GM18511 (cell line): ENCODE results near the gene POLN.

Experiments used
- ATAC-seq: cut with Tn5 transposase; IDR thresholded peaks from one replicate; pipeline ENCODE4 v1.9.1; 2021; ENCODE audit warnings: mild to moderate bottlenecking, moderate library complexity; ENCODE audit not compliant: unreplicated experiment

The POLN gene

GRCh38 chr4:2062168-2062807 is 179.6 kb downstream of the POLN start:
- ATAC-seq: no peak

- ATAC-seq: no peak
These were observed 180.5 kb downstream of the POLN start for GRCh38 chr4:2061186-2062131.

GRCh38 chr4:2060611-2061185 is 181.2 kb downstream of the POLN start:
- no peak for ATAC-seq

- ATAC-seq: no peak
These were observed 182.0 kb downstream of the POLN start for GRCh38 chr4:2059726-2060602.

DNA sequence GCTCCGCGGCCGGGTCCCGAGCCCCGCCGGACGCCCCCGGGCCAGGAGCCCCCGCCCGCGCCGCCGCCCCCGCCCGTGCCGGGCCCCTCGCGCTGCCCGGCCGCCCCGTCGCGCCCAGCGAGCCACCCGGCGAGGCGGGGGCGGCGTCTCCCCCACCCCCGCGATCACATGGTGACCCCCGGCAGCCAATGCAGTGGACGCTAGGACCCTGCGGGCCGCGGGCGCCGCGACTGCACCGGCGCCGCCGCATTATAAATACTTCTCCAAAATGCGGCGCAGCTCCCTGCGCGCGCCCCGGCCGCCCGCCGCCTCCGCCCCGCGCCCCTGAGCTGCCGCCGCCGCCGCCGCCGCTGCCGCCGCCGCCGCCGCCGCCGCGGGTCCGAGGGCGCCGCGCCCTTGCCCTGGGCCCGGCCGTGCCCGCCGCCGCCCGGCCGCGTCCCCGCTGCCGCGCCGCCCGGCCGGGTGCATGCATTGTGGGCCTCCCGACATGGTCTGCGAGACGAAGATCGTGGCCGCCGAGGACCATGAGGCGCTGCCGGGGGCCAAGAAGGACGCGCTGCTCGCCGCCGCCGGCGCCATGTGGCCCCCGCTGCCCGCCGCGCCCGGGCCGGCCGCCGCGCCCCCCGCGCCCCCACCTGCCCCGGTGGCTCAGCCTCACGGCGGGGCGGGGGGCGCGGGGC is 182.7 kb downstream of the POLN start, which contains the start of gene NAT8L:
Gene NAT8L, plus strand, starts transcription at position 282 of the 680 bp plus-strand sequence. Its CDS starts 185 bp downstream, at position 467.
- ATAC-seq: no peak

DNA sequence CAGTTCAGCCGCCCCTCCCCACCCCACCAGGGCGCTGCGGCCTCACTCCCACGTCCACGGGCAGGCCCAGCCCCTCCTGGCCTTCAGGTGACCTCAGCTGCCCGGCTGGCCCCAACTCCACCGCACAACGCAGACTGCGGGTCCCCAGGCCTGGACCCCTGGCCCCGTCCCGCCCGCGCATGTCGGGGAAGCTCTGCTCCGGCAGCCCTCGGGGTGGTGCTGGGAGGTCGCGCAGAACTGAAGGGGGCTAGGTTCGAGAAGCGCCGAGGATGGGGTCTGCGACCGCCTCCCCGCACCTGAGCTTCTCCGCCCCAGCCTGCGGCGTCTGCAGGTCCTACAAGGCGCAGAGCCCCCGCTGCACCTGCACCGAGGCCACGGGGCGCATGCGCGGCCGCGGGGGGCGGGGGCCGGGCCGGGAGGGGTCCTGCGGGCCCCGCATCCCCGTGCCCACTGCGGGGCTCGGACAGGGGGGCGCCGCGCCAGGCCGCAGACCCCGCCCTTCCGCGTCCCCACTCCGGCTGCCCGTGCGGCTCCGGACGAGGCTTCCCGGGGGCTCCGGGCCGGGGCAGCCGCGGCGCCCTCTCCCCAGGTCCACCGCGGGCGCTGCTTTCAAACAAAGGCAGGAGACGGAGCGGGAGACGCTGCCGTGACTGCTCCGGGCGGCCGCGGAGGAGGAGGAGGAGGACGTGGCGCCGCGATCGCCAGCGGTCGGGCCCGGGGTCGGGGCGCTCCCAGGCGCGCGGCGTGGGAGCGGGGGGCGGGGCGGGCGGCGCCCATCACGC is 183.5 kb downstream of the POLN start:
- no peak for ATAC-seq

DNA sequence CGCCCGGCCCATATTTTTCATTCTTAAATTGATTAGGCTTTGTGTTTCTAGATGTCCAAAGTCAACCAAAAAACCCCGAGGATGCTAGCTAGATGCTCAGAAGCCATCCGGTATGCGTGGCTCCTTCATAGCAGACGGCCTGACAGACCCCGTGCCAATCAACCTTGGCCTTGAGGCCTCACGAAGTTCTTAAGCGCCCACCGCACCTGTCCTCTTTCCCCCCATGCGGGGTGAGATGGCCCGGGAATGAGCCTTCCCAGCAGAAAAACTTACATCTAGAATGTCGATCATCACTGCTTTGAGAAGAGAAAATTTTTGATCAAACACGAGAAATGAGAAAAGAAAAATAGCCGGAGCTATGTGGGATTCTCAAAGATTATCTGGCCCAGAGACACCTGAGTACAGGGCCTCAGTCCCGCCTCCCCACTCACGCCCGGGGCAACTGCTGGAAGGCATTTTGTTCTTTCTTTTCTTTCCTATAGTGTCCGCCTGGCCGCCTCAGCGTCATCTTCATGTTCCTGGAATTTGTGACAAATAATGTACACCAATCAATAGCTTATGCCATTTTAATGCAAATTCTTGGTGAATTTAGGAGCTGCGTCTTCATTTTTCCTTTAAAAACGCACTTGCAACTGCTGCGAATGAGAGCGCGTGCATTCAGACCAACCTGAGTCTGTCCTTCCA is 184.4 kb downstream of the POLN start:
- no peak for ATAC-seq

GRCh38 chr4:2054217-2054616 is 187.7 kb downstream of the POLN start:
- no peak for ATAC-seq

GRCh38 chr4:2051086-2051485 is 190.8 kb downstream of the POLN start:
- no peak for ATAC-seq

DNA sequence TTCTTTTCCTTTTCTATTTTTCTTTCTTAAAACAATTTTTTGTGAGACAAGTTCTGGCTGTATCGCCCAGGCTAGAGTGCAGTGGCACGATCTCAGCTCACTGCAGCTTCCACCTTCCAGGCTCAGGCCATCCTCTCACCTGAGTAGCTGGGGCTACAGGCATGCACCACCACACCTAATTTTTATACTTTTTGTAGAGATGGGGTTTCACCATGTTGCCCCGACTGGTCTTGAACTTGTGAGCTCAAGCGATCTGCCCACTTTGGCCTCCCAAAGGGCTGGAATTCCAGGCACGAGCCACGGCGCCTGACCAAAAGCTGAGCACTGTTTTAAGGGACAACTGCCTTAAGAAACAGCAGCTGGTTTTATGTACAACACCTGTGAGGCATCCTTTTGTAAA is 192.1 kb downstream of the POLN start:
- no peak for ATAC-seq

DNA sequence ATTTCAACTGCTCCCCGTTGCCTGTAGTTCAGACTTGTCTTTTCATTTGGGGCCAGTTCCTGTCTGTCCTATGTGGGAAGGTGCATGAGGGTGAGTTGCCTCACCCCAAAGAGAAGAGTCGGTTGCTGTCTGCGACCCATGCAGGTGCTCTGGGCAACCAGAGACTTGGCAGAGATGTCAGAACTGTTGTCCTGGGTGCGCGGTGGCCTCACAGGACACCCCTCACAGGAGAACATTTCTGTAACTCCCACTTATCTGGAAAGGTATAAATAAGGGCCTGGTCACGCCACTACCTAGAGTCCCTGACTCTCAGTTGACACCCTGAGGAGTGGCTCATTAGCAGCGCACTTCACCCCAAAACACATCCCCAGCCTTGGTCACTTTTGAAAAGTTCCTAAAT is 192.5 kb downstream of the POLN start:
- ATAC-seq: no peak

DNA sequence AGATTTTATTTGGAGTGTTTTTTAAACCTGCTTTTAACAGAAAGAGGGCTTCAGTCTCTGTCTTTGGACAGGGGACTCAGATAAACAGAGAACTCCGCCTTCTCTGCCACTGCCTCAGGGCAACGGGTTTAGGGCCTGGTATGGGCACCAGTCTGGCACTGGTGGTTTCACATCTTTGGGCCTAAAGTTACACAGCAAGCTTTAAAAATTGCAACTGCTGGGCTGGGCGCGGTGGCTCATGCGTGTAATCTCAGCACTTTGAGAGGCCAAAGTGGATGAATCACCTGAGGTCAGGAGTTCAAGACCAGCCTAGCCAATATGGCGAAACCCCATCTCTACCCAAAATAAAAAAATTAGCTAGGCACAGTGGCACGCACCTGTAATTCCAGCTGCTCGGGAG is 193.1 kb downstream of the POLN start:
- no peak for ATAC-seq

DNA sequence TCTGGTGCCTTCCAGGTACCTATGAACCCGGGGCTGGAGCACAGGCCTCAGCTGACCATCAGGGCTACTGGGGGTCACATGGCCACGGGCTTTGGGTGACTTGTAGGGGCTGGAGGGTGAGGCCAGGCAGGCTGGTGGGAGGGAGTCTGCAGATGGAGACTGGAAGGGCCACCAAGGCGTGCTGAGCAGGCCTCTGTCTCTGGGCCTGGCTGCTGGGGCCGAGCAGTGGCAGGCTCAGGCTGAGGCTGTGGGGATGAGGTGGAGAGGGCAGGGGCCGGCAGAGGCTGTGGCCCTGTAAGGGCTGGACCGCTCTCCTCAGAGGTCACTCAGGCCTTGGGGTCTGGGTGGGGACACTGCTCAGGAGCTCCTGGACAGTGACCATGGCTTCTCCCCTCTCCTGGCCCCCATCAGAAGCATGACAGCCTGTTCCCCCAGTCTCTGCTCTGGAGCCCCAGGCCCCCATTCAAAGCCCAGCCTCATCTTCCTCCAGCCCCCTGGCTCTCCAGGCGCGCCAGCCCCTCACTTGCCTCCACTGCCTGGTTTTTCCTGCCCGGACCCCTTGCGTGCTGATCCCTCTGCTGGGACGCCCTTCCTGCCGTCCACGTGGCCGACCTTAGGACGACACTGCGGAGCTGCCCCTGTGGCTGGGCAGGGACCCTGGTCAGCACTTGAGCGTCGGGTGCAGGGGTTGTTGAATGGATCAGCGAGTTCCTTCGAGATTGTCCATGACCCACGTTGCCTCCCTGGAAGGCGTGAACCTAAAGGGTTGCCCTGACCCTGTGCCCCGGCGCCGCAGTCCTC is 193.9 kb downstream of the POLN start:
- no peak for ATAC-seq

- no peak for ATAC-seq
These were observed 194.8 kb downstream of the POLN start for GRCh38 chr4:2047031-2047660.

GRCh38 chr4:2046031-2046961 is 195.6 kb downstream of the POLN start:
- ATAC-seq: no peak

- ATAC-seq: no peak
These were observed 196.4 kb downstream of the POLN start for GRCh38 chr4:2045518-2045951.
